HepG2 (cell line): ENCODE results near the gene ERH.

Experiments used
- SP1 ChIP-seq, 2 experiments: fragments of 450-650 bp in 1 of 2; sonication (generic) in 1 of 2; formaldehyde crosslinking in 1 of 2; IDR thresholded peaks; 2 replicates each; pipeline versions ENCODE4 v1.4.0 to v1.6.1; 2016 to 2020; ENCODE audit warnings: missing genetic modification reagents in 1 of 2
- ZNF7 ChIP-seq: IDR thresholded peaks from 2 replicates; pipeline ENCODE4 v1.6.1; 2016; ENCODE audit warnings: missing biosample characterization, missing genetic modification reagents

GRCh38 chr14:69401841-69402240, 3.7 kb upstream of the ERH start:
- TF ChIP-seq SP1 (IDR thresholded peaks at IDR 0.05): no peak
- TF ChIP-seq SP1 (CRISPR knock-in tag; IDR thresholded peaks at IDR 0.05): no peak
- TF ChIP-seq ZNF7 (CRISPR knock-in tag): no peak
